Pancreas (tissue), 10 donors: ENCODE measurements around the gene ADAM15. TPM values are rescaled to one million over a fixed set of nuclear protein-coding genes. Genes with fewer than 3 reads are reported as not detected.

Source experiments
- ATAC-seq, 4 donors: fragments of 200-7000 bp; cut with Tn5 transposase; one replicate each; pipeline versions ENCODE4 v1.8.0 to v1.9.1; 2020; ENCODE audit warnings: mild to moderate bottlenecking in 4 of 4, moderate library complexity in 4 of 4
- DNase-seq, 6 donors: peaks; one replicate each; pipeline ENCODE4 v3.0.0-alpha.2; 2020
- FAIRE-seq: peaks from 2 replicates; lab custom pipeline; 2012; peaks lifted over from hg19 to GRCh38; lab: Jason Lieb, UNC
- H3K27ac ChIP-seq, 4 donors: fragments of 200-600 bp; sonication (generic); 1 replicate in 3 of 4; 2 replicates in 1 of 4; pipeline versions ENCODE4 v1.5.0 to v1.8.0; 2020
- H3K27me3 ChIP-seq, 4 donors: fragments of 200-600 bp; one replicate each; pipeline ENCODE4 v1.8.0; 2021
- H3K36me3 ChIP-seq, 3 donors: fragments of 200-600 bp; sonication (generic) in 1 of 3; one replicate each; pipeline versions ENCODE4 v1.5.0 to v1.8.0; 2020 to 2021
- H3K4me1 ChIP-seq, 3 donors: fragments of 200-600 bp; one replicate each; pipeline ENCODE4 v1.8.0; 2021
- H3K4me3 ChIP-seq, 4 donors: fragments of 200-600 bp; sonication (generic) in 2 of 4; one replicate each; pipeline versions ENCODE4 v1.5.0 to v1.8.0; 2020 to 2021
- H3K9me3 ChIP-seq, 4 donors: fragments of 200-600 bp; one replicate each; pipeline ENCODE4 v1.8.0; 2021
- WGBS, 2 donors: extraction: QIAGEN DNeasy Blood & Tissue Kit; methylation state at CpG; one replicate each; pipeline ENCODE4 v1.1.7; 2013; 5-methylcytosine and 5-hydroxymethylcytosine counted together
- intact Hi-C, 3 donors: fragments of 100-400 bp; cut with DNase I; formaldehyde crosslinking; loops; one replicate each; pipeline versions ENCODE4 v1.11.1 to v1.14.2; 2022
- polyA plus RNA-seq, 2 donors: library from polyadenylated mRNA; stranded (reverse); fragments of 200-250 nt; gene quantifications; one replicate each; pipeline ENCODE4 v1.2.3, GENCODE V29; 2013
- total RNA-seq, 6 donors: library from RNA; stranded (reverse); fragmentation: NEBNext Ultra II Directional in 4 of 6; extraction: Animal tissue kit (Norgen Biotek cat#: 25700) in 4 of 6; gene quantifications; one replicate each; pipeline versions ENCODE4 v1.2.1 to v1.2.4, GENCODE V29; 2021 to 2023
- TF ChIP-seq, protein P1 (sequence below), 4 donors: fragments of 200-600 bp; sonication (generic) in 3 of 4; IDR thresholded peaks; one replicate each; pipeline versions ENCODE4 v1.5.0 to v1.8.0; 2021; ENCODE audit warnings: antibody characterized with exemption in 4 of 4
- donor health status: healthy with polysubstance abuse.
- donor health status: DM: no; HTN: no; CAD: no; lungs with moderate emphysema.
- donor health status: DM: no; HTN: no; CAD: no.
- donor health status: control.
- donor health status: control.
- donor health status: Bipolar disorder and iron deficiency.
- donor health status: DM: yes; HTN: yes; CAD: no.
- donor health status: DM: no; HTN: no; CAD: no.
- donor health status: DM: no; HTN: no; CAD: no.
- donor health status: DM: yes; HTN: yes; CAD: no.

The ADAM15 gene
- total and polyA plus RNA-seq, 8 donors = 23.7 to 125 (median 35.2) TPM

DNA sequence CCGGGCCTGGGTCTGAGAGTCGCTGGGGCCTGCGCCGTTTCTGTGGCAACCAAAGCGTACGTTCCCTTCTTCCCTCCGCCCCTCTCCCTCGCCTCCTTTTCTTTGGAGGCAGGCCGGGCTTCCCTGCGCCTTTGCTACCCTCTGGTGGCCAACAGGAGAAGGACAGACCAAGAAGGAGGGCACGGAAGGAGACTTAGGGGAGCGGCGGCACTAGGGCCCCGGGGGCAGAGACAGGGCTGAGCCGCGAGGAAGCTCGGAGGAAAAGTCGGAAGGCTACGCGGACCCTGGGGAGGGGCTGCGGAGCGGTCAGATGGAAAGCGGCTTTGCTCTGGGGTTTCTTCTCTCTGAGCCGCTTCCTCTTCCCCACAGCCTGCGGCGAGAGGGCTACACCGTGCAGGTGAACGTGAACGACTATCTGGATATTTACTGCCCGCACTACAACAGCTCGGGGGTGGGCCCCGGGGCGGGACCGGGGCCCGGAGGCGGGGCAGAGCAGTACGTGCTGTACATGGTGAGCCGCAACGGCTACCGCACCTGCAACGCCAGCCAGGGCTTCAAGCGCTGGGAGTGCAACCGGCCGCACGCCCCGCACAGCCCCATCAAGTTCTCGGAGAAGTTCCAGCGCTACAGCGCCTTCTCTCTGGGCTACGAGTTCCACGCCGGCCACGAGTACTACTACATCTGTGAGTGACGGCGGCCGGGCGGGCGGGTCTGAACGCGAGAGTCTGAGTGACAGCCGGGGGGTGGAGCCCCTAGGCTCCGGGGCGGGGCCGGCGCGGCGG lies 33.8 kb downstream of the ADAM15 start:
- TF ChIP-seq, protein P1, sequence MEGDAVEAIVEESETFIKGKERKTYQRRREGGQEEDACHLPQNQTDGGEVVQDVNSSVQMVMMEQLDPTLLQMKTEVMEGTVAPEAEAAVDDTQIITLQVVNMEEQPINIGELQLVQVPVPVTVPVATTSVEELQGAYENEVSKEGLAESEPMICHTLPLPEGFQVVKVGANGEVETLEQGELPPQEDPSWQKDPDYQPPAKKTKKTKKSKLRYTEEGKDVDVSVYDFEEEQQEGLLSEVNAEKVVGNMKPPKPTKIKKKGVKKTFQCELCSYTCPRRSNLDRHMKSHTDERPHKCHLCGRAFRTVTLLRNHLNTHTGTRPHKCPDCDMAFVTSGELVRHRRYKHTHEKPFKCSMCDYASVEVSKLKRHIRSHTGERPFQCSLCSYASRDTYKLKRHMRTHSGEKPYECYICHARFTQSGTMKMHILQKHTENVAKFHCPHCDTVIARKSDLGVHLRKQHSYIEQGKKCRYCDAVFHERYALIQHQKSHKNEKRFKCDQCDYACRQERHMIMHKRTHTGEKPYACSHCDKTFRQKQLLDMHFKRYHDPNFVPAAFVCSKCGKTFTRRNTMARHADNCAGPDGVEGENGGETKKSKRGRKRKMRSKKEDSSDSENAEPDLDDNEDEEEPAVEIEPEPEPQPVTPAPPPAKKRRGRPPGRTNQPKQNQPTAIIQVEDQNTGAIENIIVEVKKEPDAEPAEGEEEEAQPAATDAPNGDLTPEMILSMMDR (IDR thresholded peaks at IDR 0.05) = peak; percentile 79 to 93 (median 90)
- peak; percentile 87 to 93 (median 88) for ATAC-seq
- intact Hi-C loops = loop anchor here in 1 of 3 donors (5.0 kb wide), 1 partner anchor 43 kb away; no protein-coding TSS in a partner anchor
- peak; percentile 89 to 97 (median 94) for DNase-seq
- Histone ChIP-seq H3K4me1 (peaks cover 27 to 34% (median 30%) of the 10 kb centered on the region in 3 donors), H3K27ac (peak overlapping the region; percentile 73 to 91 (median 79)), H3K27me3 (peaks cover 0 to 31% (median 6%) of the 10 kb centered on the region in 4 donors), H3K9me3 (no peaks in the 10 kb centered on the region), H3K36me3 (no peaks in the 10 kb centered on the region), H3K4me3 (peak overlapping the region; percentile 32 to 77 (median 71))
- WGBS, 2 donors = 1 to 2% methylated on average over 62 to 67 of the region's 67 CpGs
- no peak for FAIRE-seq

DNA sequence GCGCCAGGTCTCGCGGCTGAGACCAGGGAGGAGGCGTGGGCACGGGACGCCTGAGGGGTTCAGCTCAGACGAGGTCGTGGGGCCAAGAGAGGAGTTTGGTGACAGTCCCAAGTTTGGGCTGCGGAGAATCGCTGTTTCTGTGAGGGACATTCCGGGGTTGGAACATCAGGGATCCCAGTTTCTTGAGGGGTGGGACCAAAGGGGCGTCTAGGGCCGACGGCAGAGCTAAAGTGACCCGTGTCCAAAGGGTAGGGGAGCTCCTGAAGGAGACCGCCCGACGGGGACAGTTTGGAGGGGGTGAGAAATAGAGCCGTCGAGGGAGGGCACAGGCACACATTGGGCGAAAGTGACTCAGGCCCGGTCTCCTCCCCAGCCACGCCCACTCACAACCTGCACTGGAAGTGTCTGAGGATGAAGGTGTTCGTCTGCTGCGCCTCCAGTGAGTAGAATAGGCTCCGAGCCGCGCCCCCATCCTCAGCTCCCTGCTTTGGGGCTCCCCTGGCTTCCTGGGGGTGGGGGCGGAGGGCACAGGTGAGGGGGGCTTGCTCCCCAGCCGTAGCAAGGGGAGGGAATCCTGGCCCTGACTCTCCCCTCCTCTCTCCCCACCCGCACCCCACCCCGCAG lies 34.5 kb downstream of the ADAM15 start:
- ATAC-seq (peak; percentile 42 to 61 (median 48)), DNase-seq (peak; percentile 70 to 87 (median 78)), FAIRE-seq (no peak)
- intact Hi-C loops = no loop called here
- H3K4me1 ChIP-seq = peaks cover 20 to 27% (median 23%) of the 10 kb centered on the region in 3 donors
- peak overlapping the region; percentile 73 to 91 (median 79) for H3K27ac ChIP-seq
- peaks cover 0 to 25% (median 6%) of the 10 kb centered on the region in 4 donors for H3K27me3 ChIP-seq
- no peaks in the 10 kb centered on the region for H3K36me3 ChIP-seq
- H3K9me3 ChIP-seq = no peaks in the 10 kb centered on the region
- peak overlapping the region; percentile 32 to 77 (median 71) for H3K4me3 ChIP-seq
- 2% methylated on average over 29 to 31 of the region's 32 CpGs for WGBS, 2 donors
- TF ChIP-seq, protein P1 (IDR thresholded peaks at IDR 0.05) = no peak

DNA sequence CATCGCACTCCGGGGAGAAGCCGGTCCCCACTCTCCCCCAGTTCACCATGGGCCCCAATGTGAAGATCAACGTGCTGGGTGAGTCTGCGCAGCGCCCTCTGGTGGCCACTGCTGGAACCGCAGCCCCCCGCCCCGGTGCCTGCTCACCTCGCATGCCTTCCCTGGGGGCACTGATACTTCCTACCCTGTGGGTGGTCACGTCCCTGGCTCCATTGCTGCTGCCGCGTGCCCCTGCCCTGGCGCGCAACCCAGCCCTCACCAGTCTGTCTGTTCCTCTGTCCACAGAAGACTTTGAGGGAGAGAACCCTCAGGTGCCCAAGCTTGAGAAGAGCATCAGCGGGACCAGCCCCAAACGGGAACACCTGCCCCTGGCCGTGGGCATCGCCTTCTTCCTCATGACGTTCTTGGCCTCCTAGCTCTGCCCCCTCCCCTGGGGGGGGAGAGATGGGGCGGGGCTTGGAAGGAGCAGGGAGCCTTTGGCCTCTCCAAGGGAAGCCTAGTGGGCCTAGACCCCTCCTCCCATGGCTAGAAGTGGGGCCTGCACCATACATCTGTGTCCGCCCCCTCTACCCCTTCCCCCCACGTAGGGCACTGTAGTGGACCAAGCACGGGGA lies 35.1 kb downstream of the ADAM15 start:
- ATAC-seq (peak; percentile 22 to 46 (median 43)), DNase-seq (peak; percentile 59 to 89 (median 77)), FAIRE-seq (no peak)
- Histone ChIP-seq H3K27ac (no peak overlapping the region), H3K27me3 (peaks cover 0 to 21% (median 6%) of the 10 kb centered on the region in 4 donors), H3K4me3 (peak overlapping the region in 2 of 4 donors; percentile 72 to 77), H3K4me1 (peaks cover 13 to 22% (median 17%) of the 10 kb centered on the region in 3 donors), H3K9me3 (no peaks in the 10 kb centered on the region), H3K36me3 (no peaks in the 10 kb centered on the region)
- WGBS, 2 donors = 10 to 13% methylated on average over 23 to 24 of the region's 24 CpGs
- intact Hi-C loops = no loop called here
- TF ChIP-seq, protein P1 (IDR thresholded peaks at IDR 0.05) = peak; percentile 98 to 99 (median 98)

DNA sequence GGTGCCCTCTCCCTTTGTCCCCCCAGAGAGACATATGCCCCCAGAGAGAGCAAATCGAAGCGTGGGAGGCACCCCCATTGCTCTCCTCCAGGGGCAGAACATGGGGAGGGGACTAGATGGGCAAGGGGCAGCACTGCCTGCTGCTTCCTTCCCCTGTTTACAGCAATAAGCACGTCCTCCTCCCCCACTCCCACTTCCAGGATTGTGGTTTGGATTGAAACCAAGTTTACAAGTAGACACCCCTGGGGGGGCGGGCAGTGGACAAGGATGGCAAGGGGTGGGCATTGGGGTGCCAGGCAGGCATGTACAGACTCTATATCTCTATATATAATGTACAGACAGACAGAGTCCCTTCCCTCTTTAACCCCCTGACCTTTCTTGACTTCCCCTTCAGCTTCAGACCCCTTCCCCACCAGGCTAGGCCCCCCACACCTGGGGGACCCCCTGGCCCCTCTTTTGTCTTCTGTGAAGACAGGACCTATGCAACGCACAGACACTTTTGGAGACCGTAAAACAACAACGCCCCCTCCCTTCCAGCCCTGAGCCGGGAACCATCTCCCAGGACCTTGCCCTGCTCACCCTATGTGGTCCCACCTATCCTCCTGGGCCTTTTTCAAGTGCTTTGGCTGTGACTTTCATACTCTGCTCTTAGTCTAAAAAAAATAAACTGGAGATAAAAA lies 35.9 kb downstream of the ADAM15 start:
- TF ChIP-seq, protein P1 (IDR thresholded peaks at IDR 0.05) = no peak
- no peaks in the 10 kb centered on the region for H3K36me3 ChIP-seq
- WGBS, 2 donors = 68 to 71% methylated on average over 8 of the region's 8 CpGs
- peaks cover 6 to 18% (median 14%) of the 10 kb centered on the region in 3 donors for H3K4me1 ChIP-seq
- no peak for FAIRE-seq
- intact Hi-C loops = no loop called here
- peaks cover 0 to 15% (median 4%) of the 10 kb centered on the region in 4 donors for H3K27me3 ChIP-seq
- H3K27ac ChIP-seq = no peak overlapping the region
- DNase-seq = peak in 1 of 6 donors; percentile 43
- H3K4me3 ChIP-seq = no peak overlapping the region
- ATAC-seq = no peak
- H3K9me3 ChIP-seq = no peaks in the 10 kb centered on the region
